Spleen (tissue), 7 donors: ENCODE results near the gene IL9.

Experiments used
- CTCF ChIP-seq, 11 experiments: fragments of 200-600 bp in 7 of 11; fragments of 450-650 bp in 4 of 11; sonication (generic) in 4 of 11; IDR thresholded peaks in 8 of 11; conservative IDR thresholded peaks in 3 of 11; 1 replicate in 7 of 11; 2 replicates in 4 of 11; pipeline versions ENCODE4 v1.4.0 to v1.8.0; 2016 to 2021; ENCODE audit warnings: antibody characterized with exemption in 11 of 11, inconsistent platforms in 4 of 11, mild to moderate bottlenecking in 1 of 11
- POLR2A ChIP-seq, 3 donors: fragments of 450-650 bp; IDR thresholded peaks; one replicate each; pipeline ENCODE4 v1.5.1; 2017; ENCODE audit warnings: antibody characterized with exemption in 3 of 3, mild to moderate bottlenecking in 1 of 3
- donor health status: DM: no; HTN: no; CAD: no; lungs with moderate emphysema.
- donor health status: DM: no; HTN: no; CAD: no.
- donor health status: DM: no; HTN: no; CAD: no.

GRCh38 chr5:135857630-135858311 lies 37.9 kb downstream of the IL9 start:
- TF ChIP-seq CTCF (IDR thresholded peaks at IDR 0.05 in 8 of 11, conservative IDR thresholded peaks at IDR 0.05 in 3 of 11) (no peak), POLR2A (IDR thresholded peaks at IDR 0.05) (no peak)
